Raji (cell line): Measurements from ENCODE around the gene CFL2.

Experiments
- POLR2A ChIP-seq: IDR thresholded peaks from 2 replicates; pipeline ENCODE4 v1.6.1; 2011; ENCODE audit warnings: low read depth, low read length, control low read depth; ENCODE audit not compliant: insufficient read depth

The CFL2 gene

GRCh38 chr14:34688470-34689206 is 25.8 kb downstream of the CFL2 start:
- no peak for TF ChIP-seq POLR2A

- no peak for TF ChIP-seq POLR2A
These were observed 28.5 kb downstream of the CFL2 start for GRCh38 chr14:34685819-34686428.

GRCh38 chr14:34684578-34684977 is 29.8 kb downstream of the CFL2 start:
- no peak for TF ChIP-seq POLR2A

GRCh38 chr14:34682787-34683321 is 31.5 kb downstream of the CFL2 start:
- no peak for TF ChIP-seq POLR2A

- no peak for TF ChIP-seq POLR2A
These were observed 33.5 kb downstream of the CFL2 start for GRCh38 chr14:34680806-34681479.

GRCh38 chr14:34678735-34679134 is 35.7 kb downstream of the CFL2 start:
- TF ChIP-seq POLR2A = no peak

- TF ChIP-seq POLR2A = no peak
These were observed 36.1 kb downstream of the CFL2 start for GRCh38 chr14:34678306-34678705.

- TF ChIP-seq POLR2A = no peak
These were observed 37.7 kb downstream of the CFL2 start for GRCh38 chr14:34676516-34677211.

- no peak for TF ChIP-seq POLR2A
These were observed 40.7 kb downstream of the CFL2 start for GRCh38 chr14:34673702-34674101.

- TF ChIP-seq POLR2A = no peak
These were observed 42.7 kb downstream of the CFL2 start for GRCh38 chr14:34671716-34672115.

GRCh38 chr14:34668111-34668510 is 46.3 kb downstream of the CFL2 start:
- no peak for TF ChIP-seq POLR2A

GRCh38 chr14:34667007-34667406 is 47.4 kb downstream of the CFL2 start:
- TF ChIP-seq POLR2A = no peak

- no peak for TF ChIP-seq POLR2A
These were observed 48.5 kb downstream of the CFL2 start for GRCh38 chr14:34665785-34666435.

- TF ChIP-seq POLR2A = no peak
These were observed 51.8 kb downstream of the CFL2 start for GRCh38 chr14:34662561-34663088.
